ENCODE measurements around the gene CCNF.

The CCNF gene

GRCh38 chr16:2458887-2459646 lies 29.8 kb downstream of the CCNF start:
- DNase-seq (ENCODE audit: low spot score): no peak

- DNase-seq (ENCODE audit: low spot score): peak; percentile 98
Observed at GRCh38 chr16:2459647-2460390, 30.6 kb downstream of the CCNF start, which contains the start of gene TEDC2. TSS of gene TEDC2 (plus strand) at chr16:2460109. CDS start at chr16:2460145, 36 bp downstream.

GRCh38 chr16:2460391-2460713 lies 31.1 kb downstream of the CCNF start:
- DNase-seq (ENCODE audit: low spot score): no peak

GRCh38 chr16:2460916-2461315 lies 31.7 kb downstream of the CCNF start:
- DNase-seq (ENCODE audit: low spot score): no peak

- DNase-seq (ENCODE audit: low spot score): no peak
Observed at GRCh38 chr16:2462031-2462866, 33.0 kb downstream of the CCNF start.

GRCh38 chr16:2464333-2464732 lies 35.1 kb downstream of the CCNF start:
- no peak for DNase-seq (ENCODE audit: low spot score)

GRCh38 chr16:2465653-2466415 lies 36.6 kb downstream of the CCNF start:
- no peak for DNase-seq (ENCODE audit: low spot score)

- no peak for DNase-seq (ENCODE audit: low spot score)
Observed at GRCh38 chr16:2466667-2467527, 37.6 kb downstream of the CCNF start.

GRCh38 chr16:2467528-2468232 lies 38.4 kb downstream of the CCNF start:
- DNase-seq (ENCODE audit: low spot score): no peak

- no peak for DNase-seq (ENCODE audit: low spot score)
Observed at GRCh38 chr16:2468233-2468724, 39.0 kb downstream of the CCNF start.

GRCh38 chr16:2468725-2469398 lies 39.6 kb downstream of the CCNF start:
- DNase-seq (ENCODE audit: low spot score): no peak

- DNase-seq (ENCODE audit: low spot score): no peak
Observed at GRCh38 chr16:2469399-2470233, 40.4 kb downstream of the CCNF start.

GRCh38 chr16:2470234-2470601 lies 41.0 kb downstream of the CCNF start:
- DNase-seq (ENCODE audit: low spot score): no peak

GRCh38 chr16:2470603-2471015 lies 41.4 kb downstream of the CCNF start:
- DNase-seq (ENCODE audit: low spot score): no peak

- no peak for DNase-seq (ENCODE audit: low spot score)
Observed at GRCh38 chr16:2471016-2471652, 41.9 kb downstream of the CCNF start, which contains the start of gene NTN3. TSS of gene NTN3 (plus strand) at chr16:2471297. CDS start at chr16:2471702, 405 bp downstream.

GRCh38 chr16:2471653-2472487 lies 42.6 kb downstream of the CCNF start:
- no peak for DNase-seq (ENCODE audit: low spot score)

GRCh38 chr16:2472488-2472864 lies 43.2 kb downstream of the CCNF start:
- no peak for DNase-seq (ENCODE audit: low spot score)

All from activated CD4-positive, alpha-beta T cell treated with anti-CD3 and anti-CD28 coated beads, Interleukin-2, Interleukin-4, amounts not matched to agents 100 ng/mL and 50 ng/mL, durations not matched to agents 16 hours and 8 hours (primary cell).